ENCODE results near the gene PRPF39. TPM values are rescaled to one million over a fixed set of nuclear protein-coding genes. Genes with fewer than 3 reads are reported as not detected.

PRPF39 gene
- total RNA-seq, 4 donors from 2014 or later, result 23.1 to 32.2 (median 27.7) TPM

- no peak for DNase-seq (ENCODE audit: low spot score)
Observed at GRCh38 chr14:45123271-45123670, 39.4 kb downstream of the PRPF39 start.

GRCh38 chr14:45125754-45126153 lies 41.8 kb downstream of the PRPF39 start:
- ATAC-seq (ENCODE audit: low FRiP score) (no peak), DNase-seq (ENCODE audit: low spot score) (no peak)
- no peak for TF ChIP-seq CTCF (IDR thresholded peaks at IDR 0.05)

More at GRCh38 chr14:45123271-45123670, 39.4 kb downstream of the PRPF39 start:
- no peak for ATAC-seq (ENCODE audit: low FRiP score)
- TF ChIP-seq CTCF (IDR thresholded peaks at IDR 0.05), result no peak

GRCh38 chr14:45128963-45129629 lies 45.2 kb downstream of the PRPF39 start:
- ATAC-seq (ENCODE audit: low FRiP score) (no peak), DNase-seq (ENCODE audit: low spot score) (no peak)
- no peak for TF ChIP-seq CTCF (IDR thresholded peaks at IDR 0.05)

GRCh38 chr14:45133683-45134050 lies 49.8 kb downstream of the PRPF39 start:
- TF ChIP-seq CTCF (IDR thresholded peaks at IDR 0.05), result no peak
- DNase-seq (ENCODE audit: low spot score), result no peak
- ATAC-seq (ENCODE audit: low FRiP score), result peak; percentile 19

- TF ChIP-seq CTCF (IDR thresholded peaks at IDR 0.05), result no peak
- DNase-seq (ENCODE audit: low spot score) (peak; percentile 85), ATAC-seq (ENCODE audit: low FRiP score) (peak; percentile 98)
Observed at GRCh38 chr14:45134051-45134958, 50.4 kb downstream of the PRPF39 start, which contains the start of gene FKBP3. Gene FKBP3 (minus strand): TSS chr14:45134481. CDS start chr14:45134456, 25 bp downstream.

GRCh38 chr14:45135156-45135555 lies 51.2 kb downstream of the PRPF39 start:
- no peak for TF ChIP-seq CTCF (IDR thresholded peaks at IDR 0.05)
- ATAC-seq (ENCODE audit: low FRiP score), result no peak
- no peak for DNase-seq (ENCODE audit: low spot score)

All from omental fat pad (tissue), 4 donors.